K562 (cell line): Measurements from ENCODE around the gene BLTP2. TPM values are rescaled to one million over a fixed set of nuclear protein-coding genes. Genes with fewer than 3 reads are reported as not detected.

Experiments used
- ATAC-seq: fragments of 200-7000 bp; cut with Tn5 transposase; 3 replicates; pipeline ENCODE4 v1.9.1; 2020; ENCODE audit warnings: moderate library complexity
- BruUV-seq: library from RNA; stranded (reverse); fragments of 400-500 nt; replicated peaks from 2 replicates; lab custom pipeline; 2021; lab: Mats Ljungman, UMichigan
- CTCF ChIA-PET: fragments of 300-600 bp; formaldehyde crosslinking; extraction: SDS; loops from one replicate; lab custom pipeline; 2021; ENCODE audit warnings: low intra/inter-chr PET ratio; lab: Yijun Ruan, JAX
- POLR2A ChIA-PET: fragments of 300-600, 350-650 bp; sonication (Branson Sonifier 250); formaldehyde crosslinking; extraction: SDS; loops from one replicate; lab custom pipeline; 2021; ENCODE audit warnings: antibody characterized with exemption, inconsistent platforms; lab: Yijun Ruan, JAX
- DNase-seq, 4 experiments: peaks; one replicate each; pipeline versions ENCODE4 v3.0.0 to v3.0.0-alpha.2; 2011 to 2018; ENCODE audit warnings: low spot score in 3 of 4, mixed read lengths in 3 of 4; ENCODE audit errors: extremely low read depth in 1 of 4
- FAIRE-seq: peaks from 2 replicates; lab custom pipeline; 2011; peaks lifted over from hg19 to GRCh38; lab: Jason Lieb, UNC
- H2AFZ ChIP-seq: 2 replicates; pipeline ENCODE4 v1.6.0; 2011; ENCODE audit warnings: low read depth, low read length, control low read depth, inconsistent platforms
- H3K27ac ChIP-seq: fragments of 200-600 bp; 3 replicates; pipeline ENCODE4 v1.8.0; 2011; ENCODE audit warnings: low read depth, mild to moderate bottlenecking, control low read depth, inconsistent platforms, low read length, moderate library complexity, mixed read lengths; ENCODE audit errors: extremely low read depth
- H3K27me3 ChIP-seq, 2 experiments: fragments of 300-600 bp in 1 of 2; 2 replicates in 1 of 2; 3 replicates in 1 of 2; pipeline versions ENCODE4 v1.6.0 to v1.8.0; 2011; ENCODE audit warnings: inconsistent platforms in 2 of 2, low read length in 2 of 2, mild to moderate bottlenecking in 1 of 2, mixed read lengths in 1 of 2, moderate library complexity in 1 of 2; ENCODE audit not compliant: control insufficient read depth in 2 of 2, insufficient read depth in 2 of 2
- H3K36me3 ChIP-seq: fragments of 300-600 bp; 3 replicates; pipeline ENCODE4 v1.8.0; 2011; ENCODE audit warnings: mild to moderate bottlenecking, low read length, inconsistent platforms; ENCODE audit not compliant: control insufficient read depth, insufficient read depth
- H3K4me1 ChIP-seq, 2 experiments: fragments of 200-600 bp in 1 of 2; replicated peaks in 1 of 2; 2 replicates in 1 of 2; 3 replicates in 1 of 2; pipeline versions ENCODE4 v1.5.1 to v1.8.0; 2011; ENCODE audit warnings: inconsistent platforms in 2 of 2, low read length in 2 of 2, mild to moderate bottlenecking in 1 of 2, mixed read lengths in 1 of 2, moderate library complexity in 1 of 2; ENCODE audit not compliant: control insufficient read depth in 2 of 2, insufficient read depth in 2 of 2
- H3K4me2 ChIP-seq: 2 replicates; pipeline ENCODE4 v1.6.1; 2011; ENCODE audit warnings: low read length, control low read depth, inconsistent platforms, mixed read lengths; ENCODE audit not compliant: insufficient read depth
- H3K4me3 ChIP-seq: fragments of 200-600 bp; sonication (generic), shearing (Covaris generic); 2 replicates; pipeline ENCODE4 v1.5.1; 2016; ENCODE audit warnings: control low read depth, inconsistent platforms
- H3K79me2 ChIP-seq: fragments of 200-600 bp; 3 replicates; pipeline ENCODE4 v1.8.0; 2011; ENCODE audit warnings: low read length, inconsistent platforms; ENCODE audit not compliant: control insufficient read depth, insufficient read depth
- H3K9ac ChIP-seq, 2 experiments: 2 replicates each; pipeline versions ENCODE4 v1.6.0 to v1.6.1; 2011; ENCODE audit warnings: low read depth in 2 of 2, low read length in 2 of 2, control low read depth in 1 of 2, inconsistent platforms in 1 of 2, mild to moderate bottlenecking in 1 of 2, mixed read lengths in 1 of 2; ENCODE audit not compliant: insufficient read depth in 1 of 2
- H3K9me1 ChIP-seq: one replicate; pipeline ENCODE4 v1.6.0; 2011; ENCODE audit warnings: inconsistent platforms, mild to moderate bottlenecking, low read length, moderate library complexity; ENCODE audit not compliant: control insufficient read depth, insufficient read depth
- H3K9me3 ChIP-seq: replicated peaks from 2 replicates; pipeline ENCODE4 v1.5.1; 2011; ENCODE audit warnings: low read depth, low read length, inconsistent platforms; ENCODE audit not compliant: control insufficient read depth, insufficient read depth
- H4K20me1 ChIP-seq: replicated peaks from 2 replicates; pipeline ENCODE4 v1.6.1; 2011; ENCODE audit warnings: low read length, inconsistent platforms, mixed read lengths; ENCODE audit not compliant: control insufficient read depth, insufficient read depth
- E2F3 ChIP-seq: fragments of 250-450 bp; sonication (Bioruptor Pico); IDR thresholded peaks from 2 replicates; pipeline ENCODE4 v1.4.0; 2020; ENCODE audit warnings: mild to moderate bottlenecking
- FOSL1 ChIP-seq: fragments of 200-800 bp; sonication (Bioruptor generic); conservative IDR thresholded peaks from 2 replicates; pipeline ENCODE4 v1.6.1; 2016; ENCODE audit warnings: missing genetic modification characterization, missing compliant biosample characterization
- SMARCC2 ChIP-seq: fragments of 450-650 bp; IDR thresholded peaks from 2 replicates; pipeline ENCODE4 v1.6.1; 2017; ENCODE audit warnings: antibody characterized with exemption, moderate library complexity, mild to moderate bottlenecking, low read depth
- ZNF121 ChIP-seq: sonication (generic); formaldehyde crosslinking; conservative IDR thresholded peaks from 2 replicates; pipeline ENCODE4 v1.8.0; 2022; ENCODE audit warnings: missing genetic modification reagents
- ZNF274 ChIP-seq: IDR thresholded peaks from 2 replicates; pipeline ENCODE4 v1.6.1; 2011; ENCODE audit warnings: low read depth, mild to moderate bottlenecking, low read length, moderate library complexity, borderline replicate concordance
- ZNF318 ChIP-seq, 2 experiments: fragments of 450-650 bp; IDR thresholded peaks; 2 replicates each; pipeline ENCODE4 v1.6.1; 2016; ENCODE audit warnings: mild to moderate bottlenecking in 2 of 2, borderline replicate concordance in 1 of 2, low read depth in 1 of 2, moderate library complexity in 1 of 2
- ZNF384 ChIP-seq: IDR thresholded peaks from 2 replicates; pipeline ENCODE4 v1.6.1; 2012; ENCODE audit warnings: low read depth, low read length, improper control_type of control experiment
- WGBS: fragments of 100-300 bp; shearing (Covaris generic); methylation state at CpG from one replicate; pipeline ENCODE4 v1.1.6; 2016; ENCODE audit warnings: low coverage, mixed read lengths; ENCODE audit not compliant: insufficient coverage; ENCODE audit errors: missing lambda C conversion rate; 5-methylcytosine and 5-hydroxymethylcytosine counted together
- in situ Hi-C: fragments of 300-500 bp; cut with MboI; formaldehyde crosslinking; loops from 4 replicates; pipeline ENCODE4 v1.15.0; 2018; ENCODE audit warnings: inconsistent platforms, mixed read lengths
- intact Hi-C: fragments of 100-400 bp; cut with micrococcal nuclease; formaldehyde crosslinking; loops from 2 replicates; pipeline ENCODE4 v1.14.2; 2022
- polyA plus RNA-seq, 8 experiments: library from polyadenylated mRNA; depleted of rRNA in 4 of 8; stranded (reverse) in 5 of 8; unstranded in 3 of 8; fragments of >200 nt; fragmentation: Nextera tagmentation in 2 of 8; fragmentation: Illumina TruSeq in 1 of 8; extraction: Ambion mirVana in 2 of 8; extraction: Trizol in 1 of 8; gene quantifications; 2 replicates each; pipeline versions ENCODE4 v1.2.1 to v1.2.3, GENCODE V29; 2011 to 2014; ENCODE audit warnings: inconsistent platforms in 1 of 8, missing spikeins in 1 of 8
- total RNA-seq, 7 experiments: library from RNA; depleted of rRNA in 6 of 7; stranded (reverse); fragments of >200 nt in 6 of 7; fragmentation: Illumina TruSeq in 2 of 7; extraction: Trizol in 2 of 7; gene quantifications; 2 replicates each; pipeline versions ENCODE4 v1.2.1 to v1.2.3, GENCODE V29; 2011 to 2021; ENCODE audit warnings: low replicate concordance in 1 of 7

The BLTP2 gene
- total and polyA plus RNA-seq, 9 of the 15 experiments (the other 6 are each of a cell fraction or from before 2014, with no cell fraction given) = 14.7 to 174 (median 103) TPM

- no peak for ATAC-seq
- peaks cover 4% of the 10 kb centered on the region for H3K9me1 ChIP-seq
- DNase-seq = no peak
- H2AFZ ChIP-seq = no peak overlapping the region
- FAIRE-seq = no peak
- H3K4me1 ChIP-seq = peaks cover 6 to 10% of the 10 kb centered on the region in 2 experiments; a peak in 3 of 5 replicates
- H3K36me3 ChIP-seq = peaks cover 63% of the 10 kb centered on the region
- TF ChIP-seq ZNF384 (peak; percentile 42; the same call in 1 of the 2 replicates), ZNF121 (CRISPR knock-in tag) (0 out of 2 replicates have a peak, but pooled peaks have one; percentile 47), ZNF274 (no peak)
- 0 out of 2 replicates have a peak overlapping the region, but pooled peaks have one; percentile 61 for H3K4me3 ChIP-seq
- no peaks in the 10 kb centered on the region for H3K9me3 ChIP-seq
- H3K4me2 ChIP-seq = peak overlapping the region; percentile 97
- ChIA-PET CTCF (no interaction called here), POLR2A (interaction anchor here (1.4 to 3.9 kb wide), 5 partner anchors 10 to 63 kb away, joined by 5 to 54 read pairs (median 8); partner anchors contain the start of gene BLTP2)
- no peaks in the 10 kb centered on the region for H3K27me3 ChIP-seq
- H3K79me2 ChIP-seq = peaks cover 87% of the 10 kb centered on the region
- in situ Hi-C loops (no loop called here), intact Hi-C loops (no loop called here)
- BruUV-seq = no TSS peak
- H3K27ac ChIP-seq = 0 out of 3 replicates have a peak overlapping the region, but pooled peaks have one; percentile 98
- peaks cover 12% of the 10 kb centered on the region; the same call in 1 of the 2 replicates for H4K20me1 ChIP-seq
- peak overlapping the region in 1 of 2 experiments; percentile 96; a peak in 1 of 4 replicates for H3K9ac ChIP-seq
Observed at GRCh38 chr17:28663723-28664122, 18.8 kb upstream of the BLTP2 start.

- Histone ChIP-seq H3K27ac (peak overlapping the region; percentile 98), H3K9me3 (no peaks in the 10 kb centered on the region), H3K4me1 (peaks cover 6 to 10% of the 10 kb centered on the region in 2 experiments; a peak in 3 of 5 replicates), H4K20me1 (peaks cover 5% of the 10 kb centered on the region; the same call in 1 of the 2 replicates), H3K36me3 (peaks cover 57% of the 10 kb centered on the region), H2AFZ (peak overlapping the region; percentile 99), H3K9me1 (peaks cover 4% of the 10 kb centered on the region), H3K79me2 (peaks cover 80% of the 10 kb centered on the region), H3K9ac (peak overlapping the region; percentile 96), H3K4me2 (peak overlapping the region; percentile 97), H3K27me3 (no peaks in the 10 kb centered on the region), H3K4me3 (peak overlapping the region; percentile 61)
- TSS peak; percentile 59 for BruUV-seq
- ATAC-seq (peak; percentile 19), DNase-seq (no peak), FAIRE-seq (no peak)
- ChIA-PET CTCF (interaction anchor here (1.3 kb wide), 1 partner anchor 16 kb away, joined by 5 read pairs; no protein-coding TSS in a partner anchor), POLR2A (interaction anchor here (0.8 to 3.9 kb wide), 19 partner anchors 9 to 272 kb away, joined by 3 to 54 read pairs (median 7); partner anchors contain the start of genes BLTP2 and RPL23A)
- WGBS = 2% methylated on average over 9 of the region's 10 CpGs
- intact Hi-C loops (no loop called here), in situ Hi-C loops (no loop called here)
- TF ChIP-seq ZNF318 (IDR thresholded peaks at IDR 0.05; ENCODE audit: borderline replicate concordance in 1 of 2, low read depth in 1 of 2) (no peak), FOSL1 (tag) (0 out of 2 replicates have a peak, but pooled peaks have one; percentile 9), SMARCC2 (0 out of 2 replicates have a peak, but pooled peaks have one; percentile 9), E2F3 (CRISPR knock-in tag) (0 out of 2 replicates have a peak, but pooled peaks have one; percentile 16)
Observed at GRCh38 chr17:28662527-28662829, 17.5 kb upstream of the BLTP2 start.
